GM06990 (cell line): ENCODE measurements around the gene RAP1GAP2.

ENCODE experiments used
- DNase-seq: peaks from one replicate; pipeline ENCODE4 v3.0.0-alpha.2; 2011; ENCODE audit not compliant: insufficient read length; ENCODE audit errors: extremely low read depth
- H3K27me3 ChIP-seq: replicated peaks from 2 replicates; pipeline ENCODE4 v1.6.0; 2011; ENCODE audit warnings: low read length; ENCODE audit not compliant: control insufficient read depth, insufficient read depth
- H3K36me3 ChIP-seq: 2 replicates; pipeline ENCODE4 v1.5.1; 2011; ENCODE audit warnings: low read length; ENCODE audit not compliant: control insufficient read depth, insufficient read depth
- H3K4me3 ChIP-seq: replicated peaks from 2 replicates; pipeline ENCODE4 v1.5.1; 2011; ENCODE audit warnings: low read depth, mild to moderate bottlenecking, control low read depth, low read length
- TF ChIP-seq, protein P1 (sequence below): IDR thresholded peaks from 2 replicates; pipeline ENCODE4 v1.5.1; 2011; ENCODE audit warnings: low read length, control low read depth, mild to moderate bottlenecking, inconsistent platforms; ENCODE audit not compliant: insufficient read depth, poor library complexity, severe bottlenecking

Gene RAP1GAP2

GRCh38 chr17:2847381-2848333 is 51.4 kb downstream of the RAP1GAP2 start:
- TF ChIP-seq, protein P1, sequence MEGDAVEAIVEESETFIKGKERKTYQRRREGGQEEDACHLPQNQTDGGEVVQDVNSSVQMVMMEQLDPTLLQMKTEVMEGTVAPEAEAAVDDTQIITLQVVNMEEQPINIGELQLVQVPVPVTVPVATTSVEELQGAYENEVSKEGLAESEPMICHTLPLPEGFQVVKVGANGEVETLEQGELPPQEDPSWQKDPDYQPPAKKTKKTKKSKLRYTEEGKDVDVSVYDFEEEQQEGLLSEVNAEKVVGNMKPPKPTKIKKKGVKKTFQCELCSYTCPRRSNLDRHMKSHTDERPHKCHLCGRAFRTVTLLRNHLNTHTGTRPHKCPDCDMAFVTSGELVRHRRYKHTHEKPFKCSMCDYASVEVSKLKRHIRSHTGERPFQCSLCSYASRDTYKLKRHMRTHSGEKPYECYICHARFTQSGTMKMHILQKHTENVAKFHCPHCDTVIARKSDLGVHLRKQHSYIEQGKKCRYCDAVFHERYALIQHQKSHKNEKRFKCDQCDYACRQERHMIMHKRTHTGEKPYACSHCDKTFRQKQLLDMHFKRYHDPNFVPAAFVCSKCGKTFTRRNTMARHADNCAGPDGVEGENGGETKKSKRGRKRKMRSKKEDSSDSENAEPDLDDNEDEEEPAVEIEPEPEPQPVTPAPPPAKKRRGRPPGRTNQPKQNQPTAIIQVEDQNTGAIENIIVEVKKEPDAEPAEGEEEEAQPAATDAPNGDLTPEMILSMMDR: no peak
- Histone ChIP-seq H3K36me3 (no peaks in the 10 kb centered on the region), H3K4me3 (no peak overlapping the region; the same call in 1 of the 2 replicates), H3K27me3 (no peaks in the 10 kb centered on the region; the same call in 1 of the 2 replicates)
- no peak for DNase-seq

DNA sequence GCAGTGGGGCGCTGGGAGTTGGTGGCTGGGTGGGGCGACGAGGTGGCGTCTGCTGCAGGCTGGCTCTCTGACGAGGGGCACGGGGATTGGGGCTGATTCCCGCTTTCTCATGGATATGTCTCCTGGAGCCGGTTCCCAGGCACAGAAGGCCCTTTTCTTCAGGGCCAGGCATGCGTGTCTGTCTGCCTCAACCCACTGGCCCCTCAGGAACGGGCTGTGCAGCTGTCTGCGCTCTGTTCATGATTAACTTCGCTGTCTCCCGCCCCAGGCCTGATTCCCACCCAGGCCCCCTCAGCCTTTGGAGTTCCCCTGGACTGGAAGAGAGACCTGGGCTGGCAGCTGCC is 53.1 kb downstream of the RAP1GAP2 start:
- DNase-seq: no peak

GRCh38 chr17:2850991-2851390 is 54.8 kb downstream of the RAP1GAP2 start:
- no peak for DNase-seq
- no peak overlapping the region for H3K4me3 ChIP-seq
- no peaks in the 10 kb centered on the region; the same call in 1 of the 2 replicates for H3K27me3 ChIP-seq
- H3K36me3 ChIP-seq: no peaks in the 10 kb centered on the region
- TF ChIP-seq, protein P1: no peak

More for the DNA sequence above, 53.1 kb downstream of the RAP1GAP2 start:
- Histone ChIP-seq H3K36me3 (no peaks in the 10 kb centered on the region), H3K27me3 (no peaks in the 10 kb centered on the region; the same call in 1 of the 2 replicates), H3K4me3 (no peak overlapping the region)
- TF ChIP-seq, protein P1: no peak

- Histone ChIP-seq H3K4me3 (no peak overlapping the region), H3K27me3 (no peaks in the 10 kb centered on the region; the same call in 1 of the 2 replicates), H3K36me3 (no peaks in the 10 kb centered on the region)
- DNase-seq: no peak
- TF ChIP-seq, protein P1: no peak
These were observed 55.4 kb downstream of the RAP1GAP2 start for GRCh38 chr17:2851615-2852014.

DNA sequence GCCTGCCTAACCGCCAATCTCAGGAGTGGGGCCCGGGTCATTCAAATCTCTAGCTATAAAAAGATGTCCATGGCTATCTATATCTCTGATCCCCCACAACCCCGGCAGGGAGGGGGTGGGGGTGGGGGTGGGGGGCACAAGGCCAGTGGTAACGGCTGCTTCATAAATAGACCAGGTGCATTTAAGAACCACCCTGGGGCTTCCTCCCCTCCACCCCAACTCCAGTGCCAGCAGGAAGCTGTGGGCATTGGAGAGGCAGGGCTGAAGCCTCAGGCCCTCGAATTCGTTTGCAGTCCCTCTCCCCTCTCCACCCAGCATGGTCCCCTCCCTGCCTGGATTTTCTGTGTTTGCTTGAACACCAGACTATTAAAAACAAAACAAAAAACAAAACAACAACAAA is 56.0 kb downstream of the RAP1GAP2 start:
- DNase-seq: no peak
- H3K4me3 ChIP-seq: no peak overlapping the region

More for the DNA sequence above, 56.0 kb downstream of the RAP1GAP2 start:
- H3K27me3 ChIP-seq: no peaks in the 10 kb centered on the region; the same call in 1 of the 2 replicates
- H3K36me3 ChIP-seq: no peaks in the 10 kb centered on the region
- TF ChIP-seq, protein P1: no peak
